Epithelial cell of proximal tubule (primary cell): ENCODE data around the gene CD320. TPM values are rescaled to one million over a fixed set of nuclear protein-coding genes. Genes with fewer than 3 reads are reported as not detected.
"Not testable (repeated sequence)": the region's sequence is repeated elsewhere in the genome, so short reads cannot be mapped to it uniquely, and the experiment has no call there.

Source experiments
- DNase-seq: peaks from one replicate; pipeline ENCODE4 v3.0.0-alpha.2; 2011; ENCODE audit warnings: low read depth
- H3K4me3 ChIP-seq: 2 replicates; pipeline ENCODE4 v1.5.1; 2011; ENCODE audit warnings: low read depth, mild to moderate bottlenecking, low read length
- total RNA-seq: library from RNA; depleted of rRNA; stranded (reverse); fragments of >200 nt; gene quantifications from 2 replicates; pipeline ENCODE4 v1.2.3, GENCODE V29; 2015
- TF ChIP-seq, protein P1 (sequence below): conservative IDR thresholded peaks from 2 replicates; pipeline ENCODE4 v1.5.1; 2012; ENCODE audit warnings: low read depth, mild to moderate bottlenecking, low read length

The CD320 gene
- total RNA-seq, 1 donor from 2014 or later = 238 TPM

DNA sequence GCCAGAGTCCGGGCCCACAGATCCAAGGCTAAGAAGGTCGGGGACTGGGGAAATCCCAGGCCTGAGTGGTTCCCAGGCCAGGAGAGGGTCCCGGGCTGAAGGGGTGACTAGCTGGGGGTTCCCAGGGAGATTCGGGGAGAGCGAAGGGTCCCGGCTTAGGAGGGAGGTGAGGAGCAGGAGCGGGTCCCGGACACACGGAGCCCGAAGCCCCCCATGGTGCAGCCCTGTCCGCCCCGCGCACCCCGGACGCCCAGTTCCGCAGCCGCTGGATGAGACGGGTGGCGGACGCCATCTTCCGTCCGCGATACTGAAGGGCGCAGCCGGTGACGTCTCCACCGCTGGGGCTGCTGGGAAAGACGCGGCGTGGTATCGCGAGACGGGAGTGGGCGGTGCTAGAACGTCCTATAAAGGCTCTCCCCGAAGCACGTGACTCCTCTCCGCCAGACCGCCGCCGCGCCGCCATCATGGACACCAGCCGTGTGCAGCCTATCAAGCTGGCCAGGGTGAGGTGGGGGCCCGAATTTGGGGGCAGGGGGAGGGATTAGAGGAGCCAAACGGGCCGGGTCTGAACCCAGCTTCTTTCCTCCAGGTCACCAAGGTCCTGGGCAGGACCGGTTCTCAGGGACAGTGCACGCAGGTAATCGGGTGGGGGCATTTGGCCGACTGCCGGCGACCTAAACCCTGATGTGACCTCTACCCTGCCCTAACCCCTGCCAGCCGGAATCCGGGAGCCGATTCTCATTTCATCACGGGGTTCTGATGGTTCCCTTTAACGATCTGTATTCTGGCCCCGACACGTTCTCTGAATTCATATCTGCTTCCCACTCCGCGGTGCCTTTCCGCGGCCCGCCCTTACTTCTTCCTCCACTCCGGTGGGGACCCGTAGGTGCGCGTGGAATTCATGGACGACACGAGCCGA lies 13.2 kb upstream of the CD320 start, which contains the start of the genes NDUFA7 and RPS28:
TSS of gene NDUFA7 (minus strand) at position 309 of the 919 bp plus-strand sequence. CDS start at position 292, 17 bp downstream.
TSS of gene RPS28 (plus strand) at position 430 of the 919 bp plus-strand sequence. CDS start at position 465, 35 bp downstream.
- DNase-seq = peak; percentile 43
- peak within 1 kb of the TSS; percentile 94 for H3K4me3 ChIP-seq
- TF ChIP-seq, protein P1, sequence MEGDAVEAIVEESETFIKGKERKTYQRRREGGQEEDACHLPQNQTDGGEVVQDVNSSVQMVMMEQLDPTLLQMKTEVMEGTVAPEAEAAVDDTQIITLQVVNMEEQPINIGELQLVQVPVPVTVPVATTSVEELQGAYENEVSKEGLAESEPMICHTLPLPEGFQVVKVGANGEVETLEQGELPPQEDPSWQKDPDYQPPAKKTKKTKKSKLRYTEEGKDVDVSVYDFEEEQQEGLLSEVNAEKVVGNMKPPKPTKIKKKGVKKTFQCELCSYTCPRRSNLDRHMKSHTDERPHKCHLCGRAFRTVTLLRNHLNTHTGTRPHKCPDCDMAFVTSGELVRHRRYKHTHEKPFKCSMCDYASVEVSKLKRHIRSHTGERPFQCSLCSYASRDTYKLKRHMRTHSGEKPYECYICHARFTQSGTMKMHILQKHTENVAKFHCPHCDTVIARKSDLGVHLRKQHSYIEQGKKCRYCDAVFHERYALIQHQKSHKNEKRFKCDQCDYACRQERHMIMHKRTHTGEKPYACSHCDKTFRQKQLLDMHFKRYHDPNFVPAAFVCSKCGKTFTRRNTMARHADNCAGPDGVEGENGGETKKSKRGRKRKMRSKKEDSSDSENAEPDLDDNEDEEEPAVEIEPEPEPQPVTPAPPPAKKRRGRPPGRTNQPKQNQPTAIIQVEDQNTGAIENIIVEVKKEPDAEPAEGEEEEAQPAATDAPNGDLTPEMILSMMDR = no peak

DNA sequence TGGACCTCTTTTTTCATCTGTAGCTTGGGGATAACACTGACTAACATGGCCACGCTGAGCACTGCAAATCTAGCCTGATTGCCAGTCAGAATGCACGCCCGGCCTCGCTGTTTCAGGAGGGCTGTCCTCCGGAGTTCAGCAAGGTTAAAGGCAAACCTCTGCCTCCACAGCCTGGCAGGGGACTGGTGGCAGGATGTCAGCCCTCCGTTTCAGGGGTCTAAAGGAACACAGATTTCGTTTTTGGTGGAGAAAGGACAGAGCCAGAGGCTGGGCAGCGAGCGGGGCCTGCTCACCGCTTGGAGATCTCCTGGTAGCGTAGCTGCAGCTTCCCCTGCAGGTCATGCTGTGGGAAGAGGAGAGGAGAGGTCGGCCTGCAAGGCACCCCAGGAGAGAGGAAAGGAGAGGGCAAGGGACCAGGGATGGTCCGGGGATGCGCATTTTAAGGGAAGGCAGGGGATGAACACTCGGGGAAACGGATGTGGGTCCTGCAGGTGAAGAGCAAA lies 12.5 kb upstream of the CD320 start:
- TF ChIP-seq, protein P1 = no peak
- peak overlapping the region; percentile 94 for H3K4me3 ChIP-seq
- DNase-seq = no peak

DNA sequence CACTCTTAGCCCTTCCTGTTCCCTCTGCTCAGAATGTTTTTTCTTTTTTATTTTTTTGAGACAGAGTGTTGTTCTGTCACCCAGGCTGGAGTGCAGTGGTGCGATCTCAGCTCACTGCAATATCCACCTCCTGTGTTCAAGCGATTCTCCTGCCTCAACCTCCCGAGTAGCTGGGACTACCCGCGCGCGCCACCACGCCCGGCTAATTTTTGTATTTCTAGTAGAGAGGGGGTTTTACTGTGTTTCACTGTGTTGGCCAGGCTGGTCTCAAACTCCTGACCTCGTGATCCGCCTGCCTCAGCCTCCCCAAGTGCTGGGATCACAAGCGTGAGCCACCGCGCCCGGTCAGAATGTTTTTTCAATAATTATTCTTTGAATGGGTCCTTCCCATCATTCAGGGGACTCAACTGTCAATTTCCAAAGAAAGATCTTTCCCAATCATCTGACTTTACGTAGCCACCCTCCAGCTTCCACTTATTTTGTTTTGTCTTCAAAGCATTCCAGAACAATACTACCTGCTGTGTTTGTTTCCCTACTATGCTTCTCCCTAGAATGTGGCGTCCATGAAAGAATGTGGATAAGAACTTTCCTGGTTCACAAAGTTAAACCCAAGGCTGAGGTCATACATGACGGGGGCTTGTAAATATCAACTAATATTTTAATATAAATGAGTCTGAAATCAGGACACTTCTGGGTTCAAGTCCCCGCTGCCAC lies 11.8 kb upstream of the CD320 start:
- TF ChIP-seq, protein P1 = no peak
- H3K4me3 ChIP-seq = peak overlapping the region; percentile 94
- DNase-seq = no peak

DNA sequence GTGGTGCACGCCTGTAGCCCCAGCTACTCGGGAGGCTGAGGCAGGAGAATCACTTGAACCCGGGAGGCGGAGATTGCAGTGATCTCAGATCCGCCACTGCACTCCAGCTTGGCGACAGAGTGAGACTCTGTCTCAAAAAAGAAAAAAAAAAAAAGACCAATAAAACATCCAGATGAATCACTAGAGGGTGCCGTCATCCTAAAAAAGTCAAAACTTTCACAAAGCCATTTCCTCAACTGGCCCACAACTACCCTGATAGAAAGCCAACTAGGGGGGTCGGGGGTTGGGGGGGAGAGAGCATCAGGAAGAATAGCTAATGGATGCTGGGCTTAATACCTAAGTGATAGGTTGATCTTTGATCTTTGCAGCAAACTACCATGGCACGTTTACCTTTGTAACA lies 10.7 kb upstream of the CD320 start:
- DNase-seq, H3K4me3 ChIP-seq: not testable (repeated sequence)

DNA sequence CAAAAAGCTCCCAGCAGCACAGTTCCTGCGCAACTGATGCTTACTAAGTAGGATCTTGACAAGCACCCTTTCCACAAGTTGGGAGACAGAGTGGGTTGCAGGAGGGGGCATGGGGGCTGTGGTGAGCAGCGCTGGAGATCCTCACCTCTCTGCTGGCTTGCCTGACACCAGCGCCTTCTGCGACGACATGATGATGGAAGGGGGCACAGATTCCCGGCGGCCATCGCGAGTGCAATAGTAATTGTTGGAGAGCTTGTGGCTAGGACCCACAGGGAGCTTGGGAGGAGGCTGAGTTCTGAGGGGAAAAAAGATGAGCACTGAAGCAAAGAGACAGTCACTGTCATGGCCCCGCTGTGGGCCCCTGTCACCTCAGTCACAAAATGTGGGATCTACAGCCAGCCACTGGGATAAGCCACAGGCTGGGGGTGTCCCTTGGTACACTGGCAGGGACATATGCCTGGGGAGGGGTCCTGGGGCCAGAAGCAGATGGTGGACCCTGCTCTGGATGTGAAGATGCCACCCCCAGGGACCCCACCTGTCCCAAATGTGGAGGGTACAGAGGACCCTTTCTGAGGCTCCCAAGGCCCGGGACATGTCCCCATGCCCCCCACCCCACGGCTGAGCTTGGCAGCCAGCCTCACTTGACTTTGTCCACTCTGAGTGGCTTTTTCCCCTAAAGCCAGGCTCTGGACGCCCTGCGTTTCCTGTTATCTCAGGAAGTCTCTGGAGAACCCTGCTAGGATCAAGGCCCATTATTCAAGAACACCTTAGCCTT lies 8.4 kb upstream of the CD320 start:
- no peak for DNase-seq
- TF ChIP-seq, protein P1 = no peak
- no peak overlapping the region for H3K4me3 ChIP-seq

DNA sequence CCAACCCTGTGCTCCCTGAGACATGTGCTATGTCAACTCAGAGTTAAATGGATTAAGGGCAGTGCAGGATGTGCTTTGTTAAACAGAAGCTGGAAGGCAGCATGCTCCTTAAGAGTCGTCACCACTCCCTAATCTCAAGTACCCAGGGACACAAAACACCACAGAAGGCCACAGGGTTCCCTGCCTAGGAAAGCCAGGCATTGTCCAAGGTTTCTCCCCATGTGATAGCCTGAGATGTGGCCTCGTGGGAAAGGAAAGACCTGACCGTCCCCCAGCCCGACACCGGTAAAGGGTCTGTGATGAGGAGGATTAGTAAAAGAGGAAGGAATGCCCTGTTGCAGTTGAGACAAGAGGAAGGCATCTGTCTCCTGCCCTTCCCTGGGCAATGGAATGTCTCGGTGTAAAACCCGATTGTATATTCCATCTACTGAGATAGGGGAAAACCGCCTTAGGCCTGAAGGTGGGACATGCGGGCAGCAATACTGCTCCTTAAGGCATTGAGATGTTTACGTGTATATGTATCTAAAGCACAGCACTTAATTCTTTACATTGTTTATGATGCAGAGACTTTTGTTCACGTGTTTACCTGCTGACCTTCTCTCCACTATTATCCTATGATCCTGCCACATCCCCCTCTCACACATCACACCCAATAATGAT lies 7.0 kb upstream of the CD320 start:
- not testable (repeated sequence) for H3K4me3 ChIP-seq, DNase-seq
